GM18861 (cell line): ENCODE results near the gene SPATA25.
"Not testable (repeated sequence)": the region's sequence is repeated elsewhere in the genome, so short reads cannot be mapped to it uniquely, and the experiment has no call there.

Experiments
- ATAC-seq: cut with Tn5 transposase; IDR thresholded peaks from one replicate; pipeline ENCODE4 v1.9.1; 2021; ENCODE audit not compliant: unreplicated experiment

The SPATA25 gene

GRCh38 chr20:45917790-45918141, 30.3 kb upstream of the SPATA25 start:
- no peak for ATAC-seq

GRCh38 chr20:45913116-45913515, 25.7 kb upstream of the SPATA25 start:
- ATAC-seq = no peak

- no peak for ATAC-seq
These were observed 24.9 kb upstream of the SPATA25 start for GRCh38 chr20:45912344-45912682.

- no peak for ATAC-seq
These were observed 24.3 kb upstream of the SPATA25 start, which contains the start of gene PLTP for GRCh38 chr20:45911486-45912343. PLTP (minus strand) TSS chr20:45912155; CDS start chr20:45911452, 703 bp downstream.

- peak; percentile 78 for ATAC-seq
These were observed 23.5 kb upstream of the SPATA25 start for GRCh38 chr20:45910670-45911485.

GRCh38 chr20:45909817-45910669, 22.6 kb upstream of the SPATA25 start:
- ATAC-seq = no peak

GRCh38 chr20:45909336-45909808, 21.9 kb upstream of the SPATA25 start:
- ATAC-seq = no peak

GRCh38 chr20:45908084-45908483, 20.7 kb upstream of the SPATA25 start:
- ATAC-seq = no peak

- ATAC-seq = no peak
These were observed 20.0 kb upstream of the SPATA25 start for GRCh38 chr20:45907219-45907948.

- ATAC-seq = no peak
These were observed 18.2 kb upstream of the SPATA25 start for GRCh38 chr20:45905505-45906079.

- ATAC-seq = no peak
These were observed 17.4 kb upstream of the SPATA25 start for GRCh38 chr20:45904583-45905504.

GRCh38 chr20:45902199-45902701, 14.8 kb upstream of the SPATA25 start:
- no peak for ATAC-seq

GRCh38 chr20:45901332-45901731, 13.9 kb upstream of the SPATA25 start:
- ATAC-seq = not testable (repeated sequence)

- no peak for ATAC-seq
These were observed 11.8 kb upstream of the SPATA25 start for GRCh38 chr20:45899046-45899835.

- no peak for ATAC-seq
These were observed 10.9 kb upstream of the SPATA25 start for GRCh38 chr20:45898285-45898684.

- ATAC-seq = no peak
These were observed 10.3 kb upstream of the SPATA25 start for GRCh38 chr20:45897692-45898091.

GRCh38 chr20:45897289-45897688, 9.9 kb upstream of the SPATA25 start:
- no peak for ATAC-seq

- ATAC-seq = no peak
These were observed 9.3 kb upstream of the SPATA25 start for GRCh38 chr20:45896641-45897161.
